ENCODE measurements around the gene NEUROD2. TPM values are rescaled to one million over a fixed set of nuclear protein-coding genes. Genes with fewer than 3 reads are reported as not detected.

The NEUROD2 gene
- total and polyA plus RNA-seq, 9 donors: not detected

DNA sequence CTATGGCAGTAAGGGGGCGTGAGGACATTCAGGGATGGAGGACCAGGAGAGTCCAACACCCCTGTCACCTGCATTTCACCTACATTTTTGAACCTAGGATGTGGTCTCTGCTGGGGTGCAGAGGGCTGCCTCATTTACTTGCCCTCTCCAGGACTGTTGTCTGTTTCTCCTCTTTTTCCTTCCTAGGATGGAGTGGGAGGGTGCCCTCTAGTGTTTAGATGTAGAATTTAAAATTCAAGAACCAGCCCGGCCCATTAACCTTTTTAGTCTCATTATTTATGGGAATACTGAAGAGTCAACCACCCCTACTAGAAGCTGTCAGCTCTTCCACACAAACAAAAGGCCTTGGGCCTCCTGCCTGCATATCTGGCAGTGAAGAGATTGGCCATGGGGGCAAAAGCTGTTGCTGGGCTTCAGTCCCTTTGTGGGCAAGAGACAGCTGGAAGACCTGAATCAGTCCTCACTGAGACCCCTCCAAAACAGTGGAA is 26.7 kb upstream of the NEUROD2 start:
- DNase-seq: no peak
- intact Hi-C loops (cut with DNase I): loop anchor here in 1 of 4 donors (5.0 kb wide), 1 partner anchor 98 kb away; the partner anchor contains the start of gene MIEN1
- 42 to 50% (median 44%) methylated on average over 2 of the region's 2 CpGs for WGBS, 3 donors
- Histone ChIP-seq H3K9me3 (no peaks in the 10 kb centered on the region), H3K4me3 (no peak overlapping the region), H3K36me3 (no peaks in the 10 kb centered on the region), H3K4me1 (ENCODE audit: insufficient read depth) (peaks cover 10% of the 10 kb centered on the region), H3K27ac (no peak overlapping the region), H3K27me3 (no peaks in the 10 kb centered on the region)
- no peak for TF ChIP-seq POLR2A (IDR thresholded peaks at IDR 0.05)
- TF ChIP-seq, protein P1, sequence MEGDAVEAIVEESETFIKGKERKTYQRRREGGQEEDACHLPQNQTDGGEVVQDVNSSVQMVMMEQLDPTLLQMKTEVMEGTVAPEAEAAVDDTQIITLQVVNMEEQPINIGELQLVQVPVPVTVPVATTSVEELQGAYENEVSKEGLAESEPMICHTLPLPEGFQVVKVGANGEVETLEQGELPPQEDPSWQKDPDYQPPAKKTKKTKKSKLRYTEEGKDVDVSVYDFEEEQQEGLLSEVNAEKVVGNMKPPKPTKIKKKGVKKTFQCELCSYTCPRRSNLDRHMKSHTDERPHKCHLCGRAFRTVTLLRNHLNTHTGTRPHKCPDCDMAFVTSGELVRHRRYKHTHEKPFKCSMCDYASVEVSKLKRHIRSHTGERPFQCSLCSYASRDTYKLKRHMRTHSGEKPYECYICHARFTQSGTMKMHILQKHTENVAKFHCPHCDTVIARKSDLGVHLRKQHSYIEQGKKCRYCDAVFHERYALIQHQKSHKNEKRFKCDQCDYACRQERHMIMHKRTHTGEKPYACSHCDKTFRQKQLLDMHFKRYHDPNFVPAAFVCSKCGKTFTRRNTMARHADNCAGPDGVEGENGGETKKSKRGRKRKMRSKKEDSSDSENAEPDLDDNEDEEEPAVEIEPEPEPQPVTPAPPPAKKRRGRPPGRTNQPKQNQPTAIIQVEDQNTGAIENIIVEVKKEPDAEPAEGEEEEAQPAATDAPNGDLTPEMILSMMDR (IDR thresholded peaks at IDR 0.05): peak; percentile 41 to 69 (median 54)

DNA sequence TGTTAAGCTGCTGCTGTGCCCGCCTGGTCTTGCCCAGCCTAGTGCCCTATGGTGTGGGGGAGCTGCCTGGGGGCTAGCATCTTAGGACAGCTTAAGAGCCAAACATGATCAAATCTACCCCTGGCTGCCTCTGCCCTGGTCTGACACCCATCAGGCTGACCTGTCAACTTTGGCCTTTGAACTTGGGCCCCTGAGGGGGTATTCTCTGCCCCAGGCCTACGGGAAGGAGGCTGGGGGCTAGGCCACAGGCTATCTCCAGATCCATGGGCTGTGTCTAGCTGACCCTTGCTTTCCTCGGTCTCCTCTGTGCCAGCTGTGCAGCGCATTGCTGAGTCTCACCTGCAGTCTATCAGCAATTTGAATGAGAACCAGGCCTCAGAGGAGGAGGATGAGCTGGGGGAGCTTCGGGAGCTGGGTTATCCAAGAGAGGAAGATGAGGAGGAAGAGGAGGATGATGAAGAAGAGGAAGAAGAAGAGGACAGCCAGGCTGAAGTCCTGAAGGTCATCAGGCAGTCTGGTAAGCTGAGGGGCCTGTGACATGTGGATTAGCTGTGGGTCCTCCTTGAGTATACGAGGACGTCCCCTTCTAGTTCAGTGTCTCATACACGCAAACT is 26.0 kb upstream of the NEUROD2 start:
- Histone ChIP-seq H3K4me1 (ENCODE audit: insufficient read depth) (peaks cover 8% of the 10 kb centered on the region), H3K27ac (no peak overlapping the region), H3K9me3 (no peaks in the 10 kb centered on the region), H3K27me3 (no peaks in the 10 kb centered on the region), H3K36me3 (no peaks in the 10 kb centered on the region), H3K4me3 (no peak overlapping the region)
- intact Hi-C loops (cut with DNase I): loop anchor here in 1 of 4 donors (5.0 kb wide), 1 partner anchor 99 kb away; the partner anchor contains the start of gene MIEN1
- WGBS, 3 donors: 62 to 66% (median 66%) methylated on average over 7 to 8 of the region's 8 CpGs
- TF ChIP-seq EP300 (IDR thresholded peaks at IDR 0.05) (no peak), POLR2A (IDR thresholded peaks at IDR 0.05) (no peak)
- TF ChIP-seq, protein P1 (IDR thresholded peaks at IDR 0.05): no peak
- DNase-seq: no peak

DNA sequence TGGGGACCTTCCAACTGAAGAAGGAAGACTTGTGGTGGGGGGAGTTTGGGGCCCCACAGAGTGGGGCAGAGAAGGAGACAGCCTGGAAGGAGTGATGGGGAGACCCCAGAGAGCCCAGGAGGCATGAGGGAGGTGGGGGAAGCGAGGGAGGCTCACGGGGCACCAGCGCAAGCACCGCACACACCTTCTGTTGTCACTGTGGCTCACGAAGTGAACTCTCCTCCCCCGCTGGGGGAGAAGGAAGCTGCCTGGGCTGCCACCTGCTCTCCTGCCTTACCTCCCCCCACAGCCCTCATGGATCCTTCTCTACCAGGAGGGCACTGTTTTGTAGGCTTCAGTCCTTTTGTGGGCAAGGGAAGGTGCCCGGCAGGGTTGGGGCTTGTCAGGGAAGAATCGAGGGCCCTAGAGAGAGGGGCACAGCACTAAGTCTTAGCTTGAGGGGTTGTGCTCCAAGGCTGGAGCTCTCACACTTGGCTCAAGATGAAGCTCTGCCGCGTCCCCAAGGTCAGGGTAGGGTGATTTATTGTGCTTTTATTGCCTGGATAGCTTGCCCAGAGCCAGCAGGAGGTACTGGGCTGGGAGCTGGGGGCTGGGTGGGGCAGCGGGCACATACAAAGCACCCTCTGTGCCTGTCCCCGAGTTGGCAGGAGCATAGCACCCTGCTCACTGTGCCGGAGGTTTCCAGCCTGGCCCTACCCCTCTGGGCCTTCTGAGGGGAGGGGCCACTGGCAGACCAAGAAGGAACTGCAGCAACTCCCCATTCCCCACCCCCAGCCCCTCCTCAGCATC is 24.6 kb upstream of the NEUROD2 start:
- no peak overlapping the region for H3K27ac ChIP-seq
- intact Hi-C loops (cut with DNase I): loop anchor here in 1 of 4 donors (5.0 kb wide), 1 partner anchor 100 kb away; the partner anchor contains the start of gene MIEN1
- H3K9me3 ChIP-seq: no peaks in the 10 kb centered on the region
- H3K4me3 ChIP-seq: no peak overlapping the region
- H3K27me3 ChIP-seq: no peaks in the 10 kb centered on the region
- H3K4me1 ChIP-seq (ENCODE audit: insufficient read depth): peaks cover 1% of the 10 kb centered on the region
- no peak for DNase-seq
- TF ChIP-seq EP300 (IDR thresholded peaks at IDR 0.05): no peak
- TF ChIP-seq, protein P1 (IDR thresholded peaks at IDR 0.05): no peak
- TF ChIP-seq POLR2A (IDR thresholded peaks at IDR 0.05): no peak
- WGBS, 3 donors: 19 to 23% (median 21%) methylated on average over 12 to 13 of the region's 13 CpGs
- no peaks in the 10 kb centered on the region for H3K36me3 ChIP-seq

DNA sequence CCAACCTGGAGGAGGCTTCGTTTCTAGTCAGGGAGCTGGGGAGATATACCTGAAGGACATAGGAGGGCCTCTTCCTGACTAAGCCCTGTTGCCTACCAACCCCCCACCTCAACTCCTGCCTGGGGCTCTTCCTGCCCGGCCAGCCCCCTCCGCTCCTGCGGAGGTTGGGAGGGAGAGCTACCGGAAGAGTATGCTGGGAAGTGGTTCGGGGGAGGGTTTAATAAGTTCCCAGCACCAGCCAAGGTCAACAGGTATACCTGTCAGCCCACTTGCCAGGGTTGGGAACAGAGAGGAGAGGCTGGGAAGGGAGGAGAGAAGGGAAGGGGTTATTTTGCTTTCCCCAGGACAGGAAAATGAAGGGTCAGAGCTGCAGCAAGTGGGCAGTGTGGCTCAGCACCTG is 23.7 kb upstream of the NEUROD2 start:
- H3K4me3 ChIP-seq: no peak overlapping the region
- H3K9me3 ChIP-seq: no peaks in the 10 kb centered on the region
- H3K4me1 ChIP-seq (ENCODE audit: insufficient read depth): peaks cover 1% of the 10 kb centered on the region
- 33 to 39% (median 35%) methylated on average over 6 of the region's 6 CpGs for WGBS, 3 donors
- TF ChIP-seq POLR2A (IDR thresholded peaks at IDR 0.05) (no peak), EP300 (IDR thresholded peaks at IDR 0.05) (no peak)
- TF ChIP-seq, protein P1 (IDR thresholded peaks at IDR 0.05): no peak
- no peaks in the 10 kb centered on the region for H3K27me3 ChIP-seq
- no peaks in the 10 kb centered on the region for H3K36me3 ChIP-seq
- no peak for DNase-seq
- H3K27ac ChIP-seq: no peak overlapping the region
- intact Hi-C loops (cut with DNase I): loop anchor here in 1 of 4 donors (5.0 kb wide), 1 partner anchor 101 kb away; the partner anchor contains the start of gene MIEN1
